T-cell (primary cell): Measurements from ENCODE around the gene PIK3R1. TPM values are rescaled to one million over a fixed set of nuclear protein-coding genes. Genes with fewer than 3 reads are reported as not detected.

ENCODE experiments used
- ATAC-seq, 4 experiments: fragments of 200-7000 bp in 3 of 4; fragments of 150-1000 bp in 1 of 4; cut with Tn5 transposase; replicated peaks in 1 of 4; 1 replicate in 3 of 4; 2 replicates in 1 of 4; pipeline ENCODE4 v1.10.0; 2021; ENCODE audit warnings: moderate library complexity in 3 of 4, mild to moderate bottlenecking in 2 of 4, moderate number of reproducible peaks in 1 of 4
- CTCF ChIA-PET, 2 donors: fragments of 300-600 bp; sonication (Branson Sonifier 250); formaldehyde crosslinking; loops; one replicate each; lab custom pipeline; 2022; ENCODE audit warnings: antibody characterized with exemption in 2 of 2; lab: Charles Lee
- POLR2A ChIA-PET, 2 donors: fragments of 300-600 bp; sonication (Branson Sonifier 250); formaldehyde crosslinking; loops; one replicate each; lab custom pipeline; 2022; ENCODE audit warnings: antibody characterized with exemption in 2 of 2; lab: Charles Lee
- DNase-seq, 35 experiments: peaks; one replicate each; pipeline versions ENCODE4 v3.0.0 to v3.0.0-alpha.2; 2013 to 2023
- H3K27ac ChIP-seq: one replicate; pipeline ENCODE4 v1.5.1; 2013; ENCODE audit warnings: low read length
- H3K27me3 ChIP-seq, 2 experiments: replicated peaks in 1 of 2; 1 replicate in 1 of 2; 2 replicates in 1 of 2; pipeline versions ENCODE4 v1.6.1 to v1.7.0; 2013; ENCODE audit warnings: low read length in 1 of 2, mixed read lengths in 1 of 2; ENCODE audit not compliant: control insufficient read depth in 2 of 2, insufficient read depth in 2 of 2; ENCODE audit errors: extremely low read depth in 1 of 2
- H3K36me3 ChIP-seq, 2 donors: 1 replicate in 1 of 2; 2 replicates in 1 of 2; pipeline versions ENCODE4 v1.6.1 to v1.7.0; 2013; ENCODE audit warnings: low read length in 1 of 2; ENCODE audit not compliant: control insufficient read depth in 2 of 2, insufficient read depth in 1 of 2; ENCODE audit errors: extremely low read depth in 1 of 2
- H3K4me1 ChIP-seq, 2 experiments: 1 replicate in 1 of 2; 2 replicates in 1 of 2; pipeline versions ENCODE4 v1.6.1 to v1.7.0; 2013; ENCODE audit warnings: low read length in 2 of 2, mixed read lengths in 1 of 2; ENCODE audit not compliant: insufficient read depth in 2 of 2, control insufficient read depth in 1 of 2; ENCODE audit errors: extremely low read depth in 1 of 2
- H3K4me3 ChIP-seq, 2 donors: 1 replicate in 1 of 2; 2 replicates in 1 of 2; pipeline versions ENCODE4 v1.5.1 to v1.7.0; 2013; ENCODE audit warnings: mild to moderate bottlenecking in 2 of 2, low read length in 1 of 2, moderate library complexity in 1 of 2; ENCODE audit not compliant: control insufficient read depth in 1 of 2; ENCODE audit errors: extremely low read depth in 1 of 2
- H3K9me3 ChIP-seq: 2 replicates; pipeline ENCODE4 v1.7.0; 2013
- H3K27ac Mint-ChIP-seq, 2 donors: one replicate each; pipeline ENCODE4 v1.8.0; 2020 to 2021; ENCODE audit warnings: mild to moderate bottlenecking in 2 of 2, mixed read lengths in 2 of 2
- H3K27me3 Mint-ChIP-seq, 2 donors: one replicate each; pipeline ENCODE4 v1.8.0; 2021 to 2022; ENCODE audit warnings: mixed read lengths in 2 of 2
- H3K36me3 Mint-ChIP-seq: one replicate; pipeline ENCODE4 v1.8.0; 2021; ENCODE audit warnings: mixed read lengths
- H3K4me1 Mint-ChIP-seq, 3 donors: one replicate each; pipeline ENCODE4 v1.8.0; 2020 to 2022; ENCODE audit warnings: mixed read lengths in 3 of 3, mild to moderate bottlenecking in 1 of 3
- H3K4me3 Mint-ChIP-seq, 3 donors: one replicate each; pipeline ENCODE4 v1.8.0; 2020 to 2022; ENCODE audit warnings: mild to moderate bottlenecking in 3 of 3, mixed read lengths in 3 of 3, moderate library complexity in 3 of 3
- H3K9me3 Mint-ChIP-seq, 3 donors: one replicate each; pipeline ENCODE4 v1.8.0; 2020 to 2022; ENCODE audit warnings: mixed read lengths in 3 of 3
- WGBS: methylation state at CpG from one replicate; pipeline ENCODE4 v1.1.5; 2013; ENCODE audit warnings: missing lambda C conversion rate; ENCODE audit not compliant: insufficient coverage; 5-methylcytosine and 5-hydroxymethylcytosine counted together
- total RNA-seq, 35 experiments: library from RNA in 6 of 35; stranded (reverse) in 6 of 35; fragments of 120-200 nt in 1 of 35; gene quantifications; one replicate each; pipeline versions ENCODE4 v1.2.1 to v1.2.4 and lab custom pipeline; 2013 to 2026

PIK3R1 gene
- total RNA-seq (100 to 1,000 TPM in 3 of 5 donors, 10 to 100 TPM in 2; 83.7 to 370 (median 105) TPM), total RNA-seq (lab: John Stamatoyannopoulos, UW) (52.5 to 677 (median 284) reads per million in 29 experiments)
- 222 TPM for total RNA-seq (2013)

DNA sequence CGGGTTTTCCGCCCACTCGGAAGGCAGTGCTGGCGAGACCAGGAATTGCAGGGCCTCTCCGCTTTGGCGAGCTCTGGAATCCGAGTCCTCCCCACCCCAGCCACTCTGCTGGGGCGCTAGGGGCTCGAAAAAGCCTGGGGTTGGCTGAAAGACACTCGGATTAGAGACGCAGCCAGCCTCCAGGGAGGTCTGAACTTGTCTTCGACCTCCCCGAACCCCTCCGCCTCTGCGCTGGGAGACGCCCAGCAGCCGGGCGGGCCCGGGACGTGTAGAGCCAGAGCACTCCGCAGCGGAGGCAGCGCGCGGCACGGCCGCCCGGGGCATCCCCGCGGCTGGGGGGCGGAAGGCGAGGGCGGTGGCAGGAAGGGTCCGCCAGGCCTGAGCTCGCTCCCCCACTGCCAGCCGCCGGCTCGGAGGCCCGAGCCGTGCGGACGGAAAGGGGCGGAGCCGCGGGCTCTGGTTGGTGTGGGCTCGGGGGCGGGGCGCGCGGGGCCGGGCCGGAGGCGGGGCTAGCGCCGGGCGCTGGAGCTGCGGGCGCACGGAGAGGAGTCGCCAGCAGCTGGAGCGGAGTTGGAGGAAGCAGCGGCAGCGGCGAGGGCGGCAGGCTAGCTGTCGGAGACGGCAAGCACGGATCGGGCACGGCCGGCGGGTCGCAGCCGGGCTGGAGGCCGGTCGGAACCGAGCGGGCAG lies at the start of gene PIK3R1:
Gene PIK3R1, plus strand, starts transcription at position 549 of the 690 bp plus-strand sequence. CDS start 10,920 bp downstream, outside the sequence.
- Mint-ChIP-seq H3K4me1 (peaks cover 41 to 45% (median 44%) of the 10 kb centered on the region in 3 donors), H3K27ac (peak within 1 kb of the TSS; percentile 93 to 97), H3K27me3 (no peaks in the 10 kb centered on the region), H3K4me3 (peak within 1 kb of the TSS; percentile 85 to 93 (median 92)), H3K9me3 (peaks cover 4 to 7% (median 6%) of the 10 kb centered on the region in 3 donors), H3K36me3 (peaks cover 16% of the 10 kb centered on the region)
- ChIA-PET CTCF (interaction anchor here (0.6 to 4.6 kb wide), 17 partner anchors 9 to 1058 kb away, joined by 3 to 23 read pairs (median 5); no protein-coding TSS in a partner anchor), POLR2A (interaction anchor here (0.5 to 2.8 kb wide), 10 partner anchors 8 to 171 kb away, joined by 3 to 25 read pairs (median 6); no protein-coding TSS in a partner anchor)
- peak within 1 kb of the TSS; percentile 76 to 90 for H3K4me3 ChIP-seq
- under 1% methylated on average over 78 of the region's 78 CpGs for WGBS
- DNase-seq (peak; percentile 79 to 95 (median 89)), ATAC-seq (peak; percentile 80 to 85 (median 82))
- peak within 1 kb of the TSS; percentile 91 for H3K27ac ChIP-seq
- H3K27me3 ChIP-seq, result no peaks in the 10 kb centered on the region
- peaks cover 16 to 24% of the 10 kb centered on the region in 2 experiments for H3K4me1 ChIP-seq
- H3K36me3 ChIP-seq, result peaks cover 0 to under 1% of the 10 kb centered on the region in 2 donors
- H3K9me3 ChIP-seq, result no peaks in the 10 kb centered on the region

- Histone ChIP-seq H3K27me3 (no peaks in the 10 kb centered on the region), H3K4me1 (no peaks in the 10 kb centered on the region), H3K9me3 (no peaks in the 10 kb centered on the region), H3K27ac (no peak overlapping the region), H3K36me3 (no peaks in the 10 kb centered on the region), H3K4me3 (no peak overlapping the region)
- ChIA-PET CTCF (no interaction called here), POLR2A (no interaction called here)
- Mint-ChIP-seq H3K27me3 (peaks cover 0 to 3% of the 10 kb centered on the region in 2 donors), H3K4me3 (no peak overlapping the region), H3K36me3 (no peaks in the 10 kb centered on the region), H3K9me3 (no peaks in the 10 kb centered on the region), H3K4me1 (no peaks in the 10 kb centered on the region), H3K27ac (no peak overlapping the region)
- WGBS, result 100% methylated on average over 3 of the region's 4 CpGs
- ATAC-seq, result no peak
- no peak for DNase-seq
Measured at GRCh38 chr5:68167195-68167651, 48.3 kb upstream of the PIK3R1 start.

GRCh38 chr5:68169903-68170302 lies 45.7 kb upstream of the PIK3R1 start:
- DNase-seq, result no peak
- Mint-ChIP-seq H3K4me1 (no peaks in the 10 kb centered on the region), H3K27me3 (peaks cover 0 to 3% of the 10 kb centered on the region in 2 donors), H3K36me3 (no peaks in the 10 kb centered on the region), H3K9me3 (no peaks in the 10 kb centered on the region), H3K4me3 (no peak overlapping the region), H3K27ac (no peak overlapping the region)
- H3K9me3 ChIP-seq, result no peaks in the 10 kb centered on the region
- H3K27me3 ChIP-seq, result peaks cover 0 to 4% of the 10 kb centered on the region in 2 experiments
- ChIA-PET POLR2A (no interaction called here), CTCF (interaction anchor here in 1 of 2 donors (0.5 kb wide), 1 partner anchor 1209 kb away, joined by 5 read pairs; no protein-coding TSS in a partner anchor)
- no peak for ATAC-seq
- no peaks in the 10 kb centered on the region for H3K4me1 ChIP-seq
- H3K4me3 ChIP-seq, result no peak overlapping the region
- no peak overlapping the region for H3K27ac ChIP-seq
- H3K36me3 ChIP-seq, result no peaks in the 10 kb centered on the region
- no CpG with 5 or more reads among the region's 1 CpG for WGBS

DNA sequence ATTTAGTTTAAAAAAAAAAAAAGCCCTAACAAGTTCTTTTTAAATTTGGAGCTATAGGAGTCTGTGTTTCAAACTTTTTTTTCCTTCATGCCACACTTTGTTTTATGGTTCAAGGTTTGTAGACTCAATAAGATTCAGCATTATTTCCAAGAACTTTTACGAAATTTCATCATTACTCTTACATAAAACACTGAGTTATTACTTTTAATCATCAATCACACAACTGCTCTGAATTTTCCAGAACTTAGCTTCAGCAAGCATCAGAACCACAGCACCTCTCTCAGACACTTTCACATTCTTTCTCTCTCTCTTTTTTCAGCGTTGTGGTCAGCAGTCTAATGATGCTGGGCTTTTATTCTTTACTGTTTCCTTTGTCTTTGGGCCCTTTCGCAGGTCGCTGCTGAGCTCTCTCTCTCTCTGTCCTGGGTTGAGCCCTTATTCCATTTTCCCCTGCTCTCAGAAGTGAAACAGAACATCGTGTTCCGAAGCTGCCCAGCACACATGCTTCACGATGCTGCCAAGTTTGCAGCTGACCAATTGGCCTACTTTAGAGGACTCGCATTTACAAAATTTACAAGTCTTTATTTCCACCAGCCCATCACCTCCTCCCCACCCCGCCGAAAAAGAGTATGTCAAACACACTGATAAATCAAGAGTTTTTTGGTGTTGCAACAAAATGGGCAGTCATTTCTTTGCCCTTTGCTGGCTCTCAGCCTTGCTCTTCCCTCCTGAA lies 44.6 kb upstream of the PIK3R1 start:
- no peaks in the 10 kb centered on the region for H3K9me3 Mint-ChIP-seq
- no peaks in the 10 kb centered on the region for H3K36me3 Mint-ChIP-seq
- no peaks in the 10 kb centered on the region for H3K4me1 ChIP-seq
- no peaks in the 10 kb centered on the region for H3K36me3 ChIP-seq
- peaks cover 0 to 3% of the 10 kb centered on the region in 2 donors for H3K27me3 Mint-ChIP-seq
- no peak overlapping the region for H3K4me3 Mint-ChIP-seq
- H3K27ac Mint-ChIP-seq, result no peak overlapping the region
- H3K9me3 ChIP-seq, result no peaks in the 10 kb centered on the region
- ChIA-PET POLR2A (interaction anchor here in 1 of 2 donors (0.5 to 0.6 kb wide), 2 partner anchors 17 to 952 kb away, joined by 3 read pairs; no protein-coding TSS in a partner anchor), CTCF (interaction anchor here in 1 of 2 donors (0.6 kb wide), 1 partner anchor 16 kb away, joined by 3 read pairs; no protein-coding TSS in a partner anchor)
- no peak overlapping the region for H3K4me3 ChIP-seq
- 85% methylated on average over 7 of the region's 10 CpGs for whole genome bisulfite sequencing
- peaks cover 0 to 4% of the 10 kb centered on the region in 2 experiments for H3K27me3 ChIP-seq
- DNase-seq, result no peak
- H3K27ac ChIP-seq, result no peak overlapping the region
- H3K4me1 Mint-ChIP-seq, result no peaks in the 10 kb centered on the region
- ATAC-seq, result no peak

DNA sequence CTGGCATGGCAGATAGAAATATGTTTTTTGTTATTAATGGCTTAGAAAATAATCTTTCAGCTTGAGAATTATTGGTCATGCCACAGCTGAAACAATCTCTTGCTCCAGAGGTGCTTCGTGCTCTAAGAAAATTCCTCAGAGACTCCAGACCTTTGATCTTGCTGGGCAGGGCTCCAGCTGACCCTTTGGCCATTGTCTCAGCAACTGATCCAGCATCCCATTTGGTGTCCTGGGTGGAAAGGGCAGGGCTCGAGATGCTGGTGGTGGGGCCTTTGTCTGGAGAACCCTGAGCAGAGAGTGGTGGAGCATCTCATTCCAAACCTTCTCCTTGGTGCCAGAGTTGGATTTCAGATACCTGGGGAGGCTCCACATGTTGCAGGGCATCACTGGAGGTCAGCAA lies 43.2 kb upstream of the PIK3R1 start:
- no peak overlapping the region for H3K4me3 Mint-ChIP-seq
- DNase-seq (no peak), ATAC-seq (no peak)
- POLR2A ChIA-PET, result no interaction called here
- H3K27me3 Mint-ChIP-seq, result no peaks in the 10 kb centered on the region
- H3K27ac ChIP-seq, result no peak overlapping the region
- H3K4me3 ChIP-seq, result no peak overlapping the region
- WGBS, result 49% methylated on average over 2 of the region's 2 CpGs
- H3K9me3 ChIP-seq, result no peaks in the 10 kb centered on the region
- H3K4me1 Mint-ChIP-seq, result no peaks in the 10 kb centered on the region
- no peaks in the 10 kb centered on the region for H3K4me1 ChIP-seq
- peaks cover 0 to 4% of the 10 kb centered on the region in 2 experiments for H3K27me3 ChIP-seq
- CTCF ChIA-PET, result no interaction called here
- no peaks in the 10 kb centered on the region for H3K36me3 ChIP-seq
- no peaks in the 10 kb centered on the region for H3K9me3 Mint-ChIP-seq
- H3K27ac Mint-ChIP-seq, result no peak overlapping the region
- H3K36me3 Mint-ChIP-seq, result no peaks in the 10 kb centered on the region

DNA sequence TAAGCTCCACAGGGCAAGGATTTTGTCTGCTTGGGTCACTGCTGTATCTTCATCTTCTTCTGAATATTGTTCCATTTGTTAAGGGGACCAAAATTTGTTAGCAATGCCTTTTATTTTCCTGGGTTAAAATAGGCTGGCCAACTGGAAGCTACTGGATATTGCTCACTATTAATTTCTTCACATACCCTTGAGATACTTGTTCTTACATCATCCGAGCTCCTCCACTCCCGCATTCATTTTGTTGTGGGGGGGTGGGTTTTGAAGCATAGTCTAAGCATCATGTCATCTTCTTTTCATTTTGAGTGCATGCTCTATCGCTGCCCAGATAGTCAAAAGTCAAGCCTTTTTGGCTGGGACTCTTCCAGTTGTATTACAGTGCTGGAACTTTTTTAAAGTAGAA lies 42.5 kb upstream of the PIK3R1 start:
- Histone ChIP-seq H3K9me3 (no peaks in the 10 kb centered on the region), H3K4me1 (no peaks in the 10 kb centered on the region), H3K36me3 (no peaks in the 10 kb centered on the region), H3K4me3 (no peak overlapping the region), H3K27ac (no peak overlapping the region), H3K27me3 (peaks cover 0 to 4% of the 10 kb centered on the region in 2 experiments)
- CTCF ChIA-PET, result no interaction called here
- Mint-ChIP-seq H3K27ac (no peak overlapping the region), H3K36me3 (no peaks in the 10 kb centered on the region), H3K4me3 (no peak overlapping the region), H3K9me3 (no peaks in the 10 kb centered on the region), H3K27me3 (no peaks in the 10 kb centered on the region), H3K4me1 (no peaks in the 10 kb centered on the region)
- DNase-seq, result no peak
- no CpG with 5 or more reads among the region's 3 CpGs for WGBS
- no peak for ATAC-seq
- POLR2A ChIA-PET, result no interaction called here
